Measurements from ENCODE around the gene TBCEL. TPM values are rescaled to one million over a fixed set of nuclear protein-coding genes. Genes with fewer than 3 reads are reported as not detected.

TBCEL gene
- total RNA-seq, 1 experiment from 2014 or later, result 17.7 TPM

DNA sequence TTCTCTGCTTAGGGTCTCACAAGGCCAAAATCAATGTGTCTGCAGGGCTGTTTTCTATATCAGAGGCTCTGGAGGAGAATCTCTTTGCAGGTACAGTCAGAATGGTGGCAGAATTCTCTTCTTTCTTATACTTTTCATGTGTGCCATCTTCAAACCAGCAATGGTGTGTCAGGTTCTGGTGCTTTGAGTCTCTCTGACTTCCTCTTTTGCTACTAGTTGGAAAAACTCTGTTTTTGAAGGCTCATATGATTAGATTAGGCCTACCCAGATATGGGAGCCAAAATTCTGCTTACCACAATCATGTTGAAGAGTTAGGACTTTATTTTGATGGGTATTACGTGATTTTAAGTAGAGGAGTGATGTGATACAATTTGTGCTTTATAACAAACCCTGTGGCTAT, 58.3 kb downstream of the TBCEL start:
- POLR2A ChIA-PET, result no interaction called here

DNA sequence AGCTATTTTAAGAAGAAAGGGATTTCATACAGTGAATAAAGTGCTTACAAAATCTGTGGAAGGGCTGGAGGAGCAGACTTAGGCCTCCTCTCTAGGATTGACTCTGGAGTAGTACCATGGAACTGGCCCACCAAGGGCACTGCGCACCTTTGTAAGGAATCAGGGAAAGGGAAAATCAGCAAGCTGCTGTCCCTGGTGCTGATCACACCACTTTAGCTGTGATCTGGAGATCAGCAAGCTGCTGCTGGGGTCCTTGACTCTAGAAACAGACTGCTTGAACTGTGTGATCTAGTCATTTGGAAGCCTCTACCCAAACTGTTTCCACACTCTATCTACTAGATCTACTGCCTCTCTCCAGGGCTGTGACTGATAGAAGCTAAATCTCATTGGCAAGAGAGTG, 58.8 kb downstream of the TBCEL start:
- no peak overlapping the region for H3K9ac ChIP-seq (ENCODE audit: low read length)
- no TSS peak for BruUV-seq (replicated peaks)
- H3K9me3 ChIP-seq (ENCODE audit: control insufficient read depth in 1 of 2, insufficient read depth in 1 of 2, low read depth in 1 of 2, low read length in 2 of 2), result no peaks in the 10 kb centered on the region
- TF ChIP-seq, protein P1, sequence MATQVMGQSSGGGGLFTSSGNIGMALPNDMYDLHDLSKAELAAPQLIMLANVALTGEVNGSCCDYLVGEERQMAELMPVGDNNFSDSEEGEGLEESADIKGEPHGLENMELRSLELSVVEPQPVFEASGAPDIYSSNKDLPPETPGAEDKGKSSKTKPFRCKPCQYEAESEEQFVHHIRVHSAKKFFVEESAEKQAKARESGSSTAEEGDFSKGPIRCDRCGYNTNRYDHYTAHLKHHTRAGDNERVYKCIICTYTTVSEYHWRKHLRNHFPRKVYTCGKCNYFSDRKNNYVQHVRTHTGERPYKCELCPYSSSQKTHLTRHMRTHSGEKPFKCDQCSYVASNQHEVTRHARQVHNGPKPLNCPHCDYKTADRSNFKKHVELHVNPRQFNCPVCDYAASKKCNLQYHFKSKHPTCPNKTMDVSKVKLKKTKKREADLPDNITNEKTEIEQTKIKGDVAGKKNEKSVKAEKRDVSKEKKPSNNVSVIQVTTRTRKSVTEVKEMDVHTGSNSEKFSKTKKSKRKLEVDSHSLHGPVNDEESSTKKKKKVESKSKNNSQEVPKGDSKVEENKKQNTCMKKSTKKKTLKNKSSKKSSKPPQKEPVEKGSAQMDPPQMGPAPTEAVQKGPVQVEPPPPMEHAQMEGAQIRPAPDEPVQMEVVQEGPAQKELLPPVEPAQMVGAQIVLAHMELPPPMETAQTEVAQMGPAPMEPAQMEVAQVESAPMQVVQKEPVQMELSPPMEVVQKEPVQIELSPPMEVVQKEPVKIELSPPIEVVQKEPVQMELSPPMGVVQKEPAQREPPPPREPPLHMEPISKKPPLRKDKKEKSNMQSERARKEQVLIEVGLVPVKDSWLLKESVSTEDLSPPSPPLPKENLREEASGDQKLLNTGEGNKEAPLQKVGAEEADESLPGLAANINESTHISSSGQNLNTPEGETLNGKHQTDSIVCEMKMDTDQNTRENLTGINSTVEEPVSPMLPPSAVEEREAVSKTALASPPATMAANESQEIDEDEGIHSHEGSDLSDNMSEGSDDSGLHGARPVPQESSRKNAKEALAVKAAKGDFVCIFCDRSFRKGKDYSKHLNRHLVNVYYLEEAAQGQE (IDR thresholded peaks at IDR 0.05; ENCODE audit: low read depth), result peak; percentile 78
- TF ChIP-seq ZFX (IDR thresholded peaks at IDR 0.05) (no peak), CBX3 (IDR thresholded peaks at IDR 0.05; ENCODE audit: low read depth) (no peak)
- CTCF ChIA-PET, result no interaction called here
- H3K4me2 ChIP-seq (ENCODE audit: low read length), result no peak overlapping the region
- RAD21 ChIA-PET (ENCODE audit: low non-redundant PET in 1 of 2, low total read pairs in 2 of 2, uncharacterized antibody in 2 of 2, unreplicated experiment in 2 of 2), result no interaction called here
- H3K4me3 ChIP-seq (replicated peaks in 1 of 2; ENCODE audit: low read depth in 1 of 2, low read length in 2 of 2), result no peak overlapping the region
- POLR2A ChIA-PET, result no interaction called here
- H3K27ac ChIP-seq (ENCODE audit: low read depth, low read length), result no peak overlapping the region
- no peaks in the 10 kb centered on the region for H3K9me2 ChIP-seq (ENCODE audit: insufficient read depth)
- H3K4me1 ChIP-seq (ENCODE audit: control insufficient read depth in 1 of 2, insufficient read depth in 2 of 2, low read length in 2 of 2), result no peaks in the 10 kb centered on the region
- H3K36me3 ChIP-seq (ENCODE audit: control insufficient read depth in 1 of 2, insufficient read depth in 2 of 2, low read length in 2 of 2), result peaks cover 0 to 2% of the 10 kb centered on the region in 2 experiments; a peak in 1 of 4 replicates
- no peaks in the 10 kb centered on the region for H3K27me3 ChIP-seq (ENCODE audit: insufficient read depth, low read length)
- H3K79me2 ChIP-seq (ENCODE audit: insufficient read depth, low read length), result no peaks in the 10 kb centered on the region
- no peak overlapping the region for H2AFZ ChIP-seq (ENCODE audit: low read depth, low read length, poor library complexity, severe bottlenecking)
- intact Hi-C loops (cut with micrococcal nuclease), result no loop called here
- no peak for ATAC-seq
- no peaks in the 10 kb centered on the region for H4K20me1 ChIP-seq (ENCODE audit: insufficient read depth)
- DNase-seq (ENCODE audit: low read depth, low spot score), result no peak

More for the DNA sequence above, 58.3 kb downstream of the TBCEL start:
- BruUV-seq (replicated peaks), result no TSS peak
- Histone ChIP-seq H3K4me2 (ENCODE audit: low read length) (no peak overlapping the region), H3K27me3 (ENCODE audit: insufficient read depth, low read length) (no peaks in the 10 kb centered on the region), H2AFZ (ENCODE audit: low read depth, low read length, poor library complexity, severe bottlenecking) (no peak overlapping the region), H3K9me2 (ENCODE audit: insufficient read depth) (no peaks in the 10 kb centered on the region), H3K79me2 (ENCODE audit: insufficient read depth, low read length) (no peaks in the 10 kb centered on the region), H3K4me3 (replicated peaks in 1 of 2; ENCODE audit: low read depth in 1 of 2, low read length in 2 of 2) (no peak overlapping the region), H3K4me1 (ENCODE audit: control insufficient read depth in 1 of 2, insufficient read depth in 2 of 2, low read length in 2 of 2) (no peaks in the 10 kb centered on the region), H4K20me1 (ENCODE audit: insufficient read depth) (no peaks in the 10 kb centered on the region), H3K36me3 (ENCODE audit: control insufficient read depth in 1 of 2, insufficient read depth in 2 of 2, low read length in 2 of 2) (peaks cover 0 to 2% of the 10 kb centered on the region in 2 experiments; a peak in 1 of 4 replicates), H3K27ac (ENCODE audit: low read depth, low read length) (no peak overlapping the region), H3K9ac (ENCODE audit: low read length) (no peak overlapping the region), H3K9me3 (ENCODE audit: control insufficient read depth in 1 of 2, insufficient read depth in 1 of 2, low read depth in 1 of 2, low read length in 2 of 2) (no peaks in the 10 kb centered on the region)
- no peak for ATAC-seq
- no peak for DNase-seq (ENCODE audit: low read depth, low spot score)
- TF ChIP-seq CEBPB (IDR thresholded peaks at IDR 0.05; ENCODE audit: low read depth) (no peak), SIN3A (IDR thresholded peaks at IDR 0.05; ENCODE audit: low read depth) (no peak), SP1 (IDR thresholded peaks at IDR 0.05; ENCODE audit: low read depth) (no peak), ELF1 (IDR thresholded peaks at IDR 0.05; ENCODE audit: borderline replicate concordance, low read depth) (no peak), TCF7L2 (IDR thresholded peaks at IDR 0.05; ENCODE audit: borderline replicate concordance, extremely low read depth, insufficient read depth, insufficient read length) (no peak), EZH2phosphoT487 (IDR thresholded peaks at IDR 0.05; ENCODE audit: borderline replicate concordance) (no peak), ZFX (IDR thresholded peaks at IDR 0.05) (no peak)
- TF ChIP-seq, protein P2, sequence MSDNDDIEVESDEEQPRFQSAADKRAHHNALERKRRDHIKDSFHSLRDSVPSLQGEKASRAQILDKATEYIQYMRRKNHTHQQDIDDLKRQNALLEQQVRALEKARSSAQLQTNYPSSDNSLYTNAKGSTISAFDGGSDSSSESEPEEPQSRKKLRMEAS (IDR thresholded peaks at IDR 0.05), result no peak
- intact Hi-C loops (cut with micrococcal nuclease), result no loop called here
- ChIA-PET RAD21 (ENCODE audit: low non-redundant PET in 1 of 2, low total read pairs in 2 of 2, uncharacterized antibody in 2 of 2, unreplicated experiment in 2 of 2) (no interaction called here), CTCF (no interaction called here)
